ENCODE data around the gene GRB2. TPM values are rescaled to one million over a fixed set of nuclear protein-coding genes. Genes with fewer than 3 reads are reported as not detected.

Gene GRB2
- total RNA-seq, 1 experiment from 2014 or later: 101 TPM

GRCh38 chr17:75367312-75367711, 38.2 kb downstream of the GRB2 start:
- CTCF ChIA-PET: no interaction called here
- intact Hi-C loops (cut with micrococcal nuclease; ENCODE audit: unreplicated experiment): no loop called here
- no peak overlapping the region for H3K4me3 ChIP-seq (ENCODE audit: low read depth, low read length, poor library complexity, severe bottlenecking)
- H3K9me3 ChIP-seq (ENCODE audit: low read depth, low read length, poor library complexity, severe bottlenecking): no peaks in the 10 kb centered on the region
- peaks cover 21% of the 10 kb centered on the region for H3K4me1 ChIP-seq (ENCODE audit: insufficient read depth, low read length, poor library complexity, severe bottlenecking)
- TF ChIP-seq EZH2 (IDR thresholded peaks at IDR 0.05; ENCODE audit: borderline replicate concordance, low read depth, low read length, poor library complexity, severe bottlenecking) (no peak), CTCF (conservative IDR thresholded peaks at IDR 0.05; ENCODE audit: low read depth, low read length) (no peak)
- H3K36me3 ChIP-seq (ENCODE audit: insufficient read depth, low read length, poor library complexity, severe bottlenecking): no peaks in the 10 kb centered on the region
- POLR2A ChIA-PET (ENCODE audit: low non-redundant PET): no interaction called here
- BruUV-seq (replicated peaks): no TSS peak
- no peak overlapping the region for H3K27ac ChIP-seq (ENCODE audit: low read depth, low read length, poor library complexity, severe bottlenecking)
- H3K27me3 ChIP-seq (replicated peaks; ENCODE audit: insufficient read depth, low read depth, low read length, poor library complexity): no peaks in the 10 kb centered on the region
- no peak for DNase-seq (ENCODE audit: low spot score)

GRCh38 chr17:75366432-75366831, 39.0 kb downstream of the GRB2 start:
- intact Hi-C loops (cut with micrococcal nuclease; ENCODE audit: unreplicated experiment): no loop called here
- Histone ChIP-seq H3K27me3 (replicated peaks; ENCODE audit: insufficient read depth, low read depth, low read length, poor library complexity) (no peaks in the 10 kb centered on the region), H3K4me3 (ENCODE audit: low read depth, low read length, poor library complexity, severe bottlenecking) (no peak overlapping the region), H3K36me3 (ENCODE audit: insufficient read depth, low read length, poor library complexity, severe bottlenecking) (no peaks in the 10 kb centered on the region), H3K27ac (ENCODE audit: low read depth, low read length, poor library complexity, severe bottlenecking) (no peak overlapping the region), H3K9me3 (ENCODE audit: low read depth, low read length, poor library complexity, severe bottlenecking) (no peaks in the 10 kb centered on the region), H3K4me1 (ENCODE audit: insufficient read depth, low read length, poor library complexity, severe bottlenecking) (peaks cover 30% of the 10 kb centered on the region)
- DNase-seq (ENCODE audit: low spot score): no peak
- POLR2A ChIA-PET (ENCODE audit: low non-redundant PET): no interaction called here
- TF ChIP-seq EZH2 (IDR thresholded peaks at IDR 0.05; ENCODE audit: borderline replicate concordance, low read depth, low read length, poor library complexity, severe bottlenecking): no peak
- TF ChIP-seq CTCF (conservative IDR thresholded peaks at IDR 0.05; ENCODE audit: low read depth, low read length): no peak
- CTCF ChIA-PET: no interaction called here
- BruUV-seq (replicated peaks): no TSS peak

GRCh38 chr17:75365931-75366275, 39.6 kb downstream of the GRB2 start:
- no TSS peak for BruUV-seq (replicated peaks)
- POLR2A ChIA-PET (ENCODE audit: low non-redundant PET): no interaction called here

More at GRCh38 chr17:75365931-75366275, 39.6 kb downstream of the GRB2 start:
- intact Hi-C loops (cut with micrococcal nuclease; ENCODE audit: unreplicated experiment): no loop called here
- H3K36me3 ChIP-seq (ENCODE audit: insufficient read depth, low read length, poor library complexity, severe bottlenecking): no peaks in the 10 kb centered on the region
- H3K9me3 ChIP-seq (ENCODE audit: low read depth, low read length, poor library complexity, severe bottlenecking): no peaks in the 10 kb centered on the region
- CTCF ChIA-PET: interaction anchor here (0.5 kb wide), 1 partner anchor 287 kb away, joined by 3 read pairs; no protein-coding TSS in a partner anchor
- H3K27ac ChIP-seq (ENCODE audit: low read depth, low read length, poor library complexity, severe bottlenecking): no peak overlapping the region
- no peaks in the 10 kb centered on the region for H3K27me3 ChIP-seq (replicated peaks; ENCODE audit: insufficient read depth, low read depth, low read length, poor library complexity)
- TF ChIP-seq CTCF (conservative IDR thresholded peaks at IDR 0.05; ENCODE audit: low read depth, low read length) (no peak), EZH2 (IDR thresholded peaks at IDR 0.05; ENCODE audit: borderline replicate concordance, low read depth, low read length, poor library complexity, severe bottlenecking) (no peak)
- H3K4me1 ChIP-seq (ENCODE audit: insufficient read depth, low read length, poor library complexity, severe bottlenecking): peaks cover 35% of the 10 kb centered on the region
- no peak overlapping the region for H3K4me3 ChIP-seq (ENCODE audit: low read depth, low read length, poor library complexity, severe bottlenecking)
- no peak for DNase-seq (ENCODE audit: low spot score)

Measured in A673 (cell line).